ENCODE measurements around the gene RAMACL. TPM values are rescaled to one million over a fixed set of nuclear protein-coding genes. Genes with fewer than 3 reads are reported as not detected.

Gene RAMACL
- total and polyA plus RNA-seq, 2 of the 13 experiments (the other 11 are each of a cell fraction or from before 2014, with no cell fraction given) = 0.09 to 0.29 TPM

GRCh38 chr6:166620478-166621113, 34.1 kb upstream of the RAMACL start:
- 22% methylated on average over 8 of the region's 8 CpGs for WGBS (ENCODE audit: low lambda C conversion rate)
- Histone ChIP-seq H3K4me2 (ENCODE audit: low read depth, low read length) (no peak overlapping the region), H3K36me3 (replicated peaks in 1 of 2; ENCODE audit: control insufficient read depth in 1 of 2, insufficient read depth in 2 of 2, low read length in 2 of 2) (no peaks in the 10 kb centered on the region), H3K9ac (ENCODE audit: insufficient read depth, low read depth, low read length) (no peak overlapping the region), H4K20me1 (ENCODE audit: insufficient read depth, low read length) (no peaks in the 10 kb centered on the region; the same call in 1 of the 2 replicates), H3K4me1 (ENCODE audit: insufficient read depth, low read length) (no peaks in the 10 kb centered on the region), H3K4me3 (replicated peaks in 1 of 3; ENCODE audit: insufficient read depth in 1 of 3, low read depth in 2 of 3, low read length in 3 of 3) (no peak overlapping the region), H3K9me3 (ENCODE audit: low read length) (no peaks in the 10 kb centered on the region), H2AFZ (ENCODE audit: low read length) (no peak overlapping the region), H3K79me2 (ENCODE audit: insufficient read depth, low read length) (no peaks in the 10 kb centered on the region), H3K27me3 (ENCODE audit: control insufficient read depth in 1 of 2, insufficient read depth in 2 of 2, low read length in 2 of 2) (peaks cover 4 to 63% of the 10 kb centered on the region in 2 experiments), H3K27ac (ENCODE audit: extremely low read length, insufficient read depth, low read length) (no peak overlapping the region)
- in situ Hi-C loops (cut with HindIII; ENCODE audit: extremely low pct_ligation_motif_present, low pct_unique_long_range_greater_than_20kb) = no loop called here
- no peak for DNase-seq (ENCODE audit: low spot score)
- TF ChIP-seq ZNF256 (CRISPR knock-in tag; conservative IDR thresholded peaks at IDR 0.05) = no peak
- no peak for TF ChIP-seq AHR (CRISPR knock-in tag; IDR thresholded peaks at IDR 0.05)
- no peak for TF ChIP-seq ZNF317 (CRISPR knock-in tag; IDR thresholded peaks at IDR 0.05)
- TF ChIP-seq ZFP37 (CRISPR knock-in tag; IDR thresholded peaks at IDR 0.05; ENCODE audit: borderline replicate concordance) = no peak
- TF ChIP-seq SRSF4 (IDR thresholded peaks at IDR 0.05; ENCODE audit: low read depth, low read length, poor library complexity, severe bottlenecking) = no peak
- TF ChIP-seq YEATS2 (CRISPR knock-in tag; IDR thresholded peaks at IDR 0.05; ENCODE audit: borderline replicate concordance) = no peak
- TF ChIP-seq PHB2 (IDR thresholded peaks at IDR 0.05; ENCODE audit: partially characterized antibody) = no peak
- no peak for TF ChIP-seq KLF9 (CRISPR knock-in tag; IDR thresholded peaks at IDR 0.05; ENCODE audit: low read depth)
- TF ChIP-seq PPARG (CRISPR knock-in tag; conservative IDR thresholded peaks at IDR 0.05) = no peak
- TF ChIP-seq, protein P1, sequence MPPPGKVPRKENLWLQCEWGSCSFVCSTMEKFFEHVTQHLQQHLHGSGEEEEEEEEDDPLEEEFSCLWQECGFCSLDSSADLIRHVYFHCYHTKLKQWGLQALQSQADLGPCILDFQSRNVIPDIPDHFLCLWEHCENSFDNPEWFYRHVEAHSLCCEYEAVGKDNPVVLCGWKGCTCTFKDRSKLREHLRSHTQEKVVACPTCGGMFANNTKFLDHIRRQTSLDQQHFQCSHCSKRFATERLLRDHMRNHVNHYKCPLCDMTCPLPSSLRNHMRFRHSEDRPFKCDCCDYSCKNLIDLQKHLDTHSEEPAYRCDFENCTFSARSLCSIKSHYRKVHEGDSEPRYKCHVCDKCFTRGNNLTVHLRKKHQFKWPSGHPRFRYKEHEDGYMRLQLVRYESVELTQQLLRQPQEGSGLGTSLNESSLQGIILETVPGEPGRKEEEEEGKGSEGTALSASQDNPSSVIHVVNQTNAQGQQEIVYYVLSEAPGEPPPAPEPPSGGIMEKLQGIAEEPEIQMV (CRISPR knock-in tag; IDR thresholded peaks at IDR 0.05; ENCODE audit: low read depth) = no peak
- TF ChIP-seq, protein P2, sequence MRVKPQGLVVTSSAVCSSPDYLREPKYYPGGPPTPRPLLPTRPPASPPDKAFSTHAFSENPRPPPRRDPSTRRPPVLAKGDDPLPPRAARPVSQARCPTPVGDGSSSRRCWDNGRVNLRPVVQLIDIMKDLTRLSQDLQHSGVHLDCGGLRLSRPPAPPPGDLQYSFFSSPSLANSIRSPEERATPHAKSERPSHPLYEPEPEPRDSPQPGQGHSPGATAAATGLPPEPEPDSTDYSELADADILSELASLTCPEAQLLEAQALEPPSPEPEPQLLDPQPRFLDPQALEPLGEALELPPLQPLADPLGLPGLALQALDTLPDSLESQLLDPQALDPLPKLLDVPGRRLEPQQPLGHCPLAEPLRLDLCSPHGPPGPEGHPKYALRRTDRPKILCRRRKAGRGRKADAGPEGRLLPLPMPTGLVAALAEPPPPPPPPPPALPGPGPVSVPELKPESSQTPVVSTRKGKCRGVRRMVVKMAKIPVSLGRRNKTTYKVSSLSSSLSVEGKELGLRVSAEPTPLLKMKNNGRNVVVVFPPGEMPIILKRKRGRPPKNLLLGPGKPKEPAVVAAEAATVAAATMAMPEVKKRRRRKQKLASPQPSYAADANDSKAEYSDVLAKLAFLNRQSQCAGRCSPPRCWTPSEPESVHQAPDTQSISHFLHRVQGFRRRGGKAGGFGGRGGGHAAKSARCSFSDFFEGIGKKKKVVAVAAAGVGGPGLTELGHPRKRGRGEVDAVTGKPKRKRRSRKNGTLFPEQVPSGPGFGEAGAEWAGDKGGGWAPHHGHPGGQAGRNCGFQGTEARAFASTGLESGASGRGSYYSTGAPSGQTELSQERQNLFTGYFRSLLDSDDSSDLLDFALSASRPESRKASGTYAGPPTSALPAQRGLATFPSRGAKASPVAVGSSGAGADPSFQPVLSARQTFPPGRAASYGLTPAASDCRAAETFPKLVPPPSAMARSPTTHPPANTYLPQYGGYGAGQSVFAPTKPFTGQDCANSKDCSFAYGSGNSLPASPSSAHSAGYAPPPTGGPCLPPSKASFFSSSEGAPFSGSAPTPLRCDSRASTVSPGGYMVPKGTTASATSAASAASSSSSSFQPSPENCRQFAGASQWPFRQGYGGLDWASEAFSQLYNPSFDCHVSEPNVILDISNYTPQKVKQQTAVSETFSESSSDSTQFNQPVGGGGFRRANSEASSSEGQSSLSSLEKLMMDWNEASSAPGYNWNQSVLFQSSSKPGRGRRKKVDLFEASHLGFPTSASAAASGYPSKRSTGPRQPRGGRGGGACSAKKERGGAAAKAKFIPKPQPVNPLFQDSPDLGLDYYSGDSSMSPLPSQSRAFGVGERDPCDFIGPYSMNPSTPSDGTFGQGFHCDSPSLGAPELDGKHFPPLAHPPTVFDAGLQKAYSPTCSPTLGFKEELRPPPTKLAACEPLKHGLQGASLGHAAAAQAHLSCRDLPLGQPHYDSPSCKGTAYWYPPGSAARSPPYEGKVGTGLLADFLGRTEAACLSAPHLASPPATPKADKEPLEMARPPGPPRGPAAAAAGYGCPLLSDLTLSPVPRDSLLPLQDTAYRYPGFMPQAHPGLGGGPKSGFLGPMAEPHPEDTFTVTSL (CRISPR knock-in tag; IDR thresholded peaks at IDR 0.05; ENCODE audit: borderline replicate concordance) = no peak
- FAIRE-seq = no peak
- intact Hi-C loops (cut with micrococcal nuclease; ENCODE audit: unreplicated experiment) = no loop called here
- POLR2A ChIA-PET = no interaction called here
- CTCF ChIA-PET (ENCODE audit: low intra/inter-chr PET ratio, low total read pairs) = no interaction called here
- BruUV-seq (replicated peaks) = no TSS peak
- ATAC-seq = no peak

Measured in HepG2 (cell line).